HepG2 (cell line): ENCODE results near the gene NECTIN2. TPM values are rescaled to one million over a fixed set of nuclear protein-coding genes. Genes with fewer than 3 reads are reported as not detected.

Experiments
- CBX2 ChIP-seq, 2 experiments: fragments of 200-600 bp in 1 of 2; sonication (generic); formaldehyde crosslinking in 1 of 2; IDR thresholded peaks; 2 replicates each; pipeline versions ENCODE4 v1.7.0 to v1.8.1; 2018 to 2022; ENCODE audit warnings: low read depth in 2 of 2, low read length in 1 of 2, mild to moderate bottlenecking in 1 of 2, missing genetic modification reagents in 1 of 2
- GPN1 ChIP-seq: sonication (generic); formaldehyde crosslinking; IDR thresholded peaks from 2 replicates; pipeline ENCODE4 v1.5.1; 2020; ENCODE audit warnings: missing genetic modification reagents, borderline replicate concordance
- KAT8 ChIP-seq: IDR thresholded peaks from 2 replicates; pipeline ENCODE4 v1.6.1; 2016; ENCODE audit warnings: missing genetic modification reagents, missing compliant biosample characterization
- MIXL1 ChIP-seq: IDR thresholded peaks from 2 replicates; pipeline ENCODE4 v1.6.1; 2016
- NFATC3 ChIP-seq: sonication (generic); formaldehyde crosslinking; IDR thresholded peaks from 2 replicates; pipeline ENCODE4 v1.5.1; 2020; ENCODE audit warnings: mild to moderate bottlenecking, missing genetic modification reagents
- NFE2 ChIP-seq: sonication (generic); formaldehyde crosslinking; IDR thresholded peaks from 2 replicates; pipeline ENCODE4 v1.4.0; 2020; ENCODE audit warnings: missing genetic modification reagents
- NR1H2 ChIP-seq: sonication (generic); formaldehyde crosslinking; IDR thresholded peaks from 2 replicates; pipeline ENCODE4 v1.8.1; 2022; ENCODE audit warnings: low read depth, missing genetic modification reagents, borderline replicate concordance
- SAP130 ChIP-seq: IDR thresholded peaks from 2 replicates; pipeline ENCODE4 v1.6.1; 2016; ENCODE audit warnings: low read depth
- SMAD1 ChIP-seq: sonication (generic); formaldehyde crosslinking; IDR thresholded peaks from 2 replicates; pipeline ENCODE4 v1.4.0; 2020; ENCODE audit warnings: missing genetic modification reagents, low read depth, mild to moderate bottlenecking, borderline replicate concordance
- SP4 ChIP-seq: sonication (generic); formaldehyde crosslinking; IDR thresholded peaks from 2 replicates; pipeline ENCODE4 v1.8.1; 2023; ENCODE audit warnings: mild to moderate bottlenecking, missing genetic modification reagents
- TAF1 ChIP-seq: sonication (generic); formaldehyde crosslinking; IDR thresholded peaks from 2 replicates; pipeline ENCODE4 v1.4.0; 2020; ENCODE audit warnings: missing genetic modification reagents
- YY1 ChIP-seq: IDR thresholded peaks from 2 replicates; pipeline ENCODE4 v1.6.1; 2011; ENCODE audit warnings: low read length, low read depth, moderate library complexity, mild to moderate bottlenecking; ENCODE audit not compliant: insufficient read depth, insufficient replicate concordance
- ZBTB7A ChIP-seq: sonication (generic); formaldehyde crosslinking; IDR thresholded peaks from 2 replicates; pipeline ENCODE4 v1.8.0; 2022; ENCODE audit warnings: mild to moderate bottlenecking, missing genetic modification reagents
- ZFP36L1 ChIP-seq: sonication (generic); formaldehyde crosslinking; IDR thresholded peaks from 2 replicates; pipeline ENCODE4 v1.8.0; 2022; ENCODE audit warnings: mild to moderate bottlenecking, missing genetic modification reagents, moderate library complexity
- ZNF335 ChIP-seq: sonication (generic); formaldehyde crosslinking; IDR thresholded peaks from 2 replicates; pipeline ENCODE4 v1.4.0; 2020; ENCODE audit warnings: missing genetic modification reagents
- ZNF451 ChIP-seq: sonication (generic); formaldehyde crosslinking; IDR thresholded peaks from 2 replicates; pipeline ENCODE4 v1.5.0; 2020; ENCODE audit warnings: mild to moderate bottlenecking, missing genetic modification reagents
- ZNF556 ChIP-seq: sonication (generic); formaldehyde crosslinking; IDR thresholded peaks from 2 replicates; pipeline ENCODE4 v1.4.0; 2020; ENCODE audit warnings: mild to moderate bottlenecking, missing genetic modification reagents, borderline replicate concordance
- ZNF557 ChIP-seq: sonication (generic); formaldehyde crosslinking; IDR thresholded peaks from 2 replicates; pipeline ENCODE4 v1.4.0; 2020; ENCODE audit warnings: missing genetic modification reagents
- ZNF615 ChIP-seq: sonication (generic); formaldehyde crosslinking; IDR thresholded peaks from 2 replicates; pipeline ENCODE4 v1.5.0; 2020; ENCODE audit warnings: mild to moderate bottlenecking, missing genetic modification reagents, borderline replicate concordance
- ZNF749 ChIP-seq: sonication (generic); formaldehyde crosslinking; IDR thresholded peaks from 2 replicates; pipeline ENCODE4 v1.8.0; 2022; ENCODE audit warnings: mild to moderate bottlenecking, missing genetic modification reagents, moderate library complexity, borderline replicate concordance
- ZNF776 ChIP-seq: sonication (generic); formaldehyde crosslinking; IDR thresholded peaks from 2 replicates; pipeline ENCODE4 v1.4.0; 2020; ENCODE audit warnings: mild to moderate bottlenecking, missing genetic modification reagents
- ZNF792 ChIP-seq: IDR thresholded peaks from 2 replicates; pipeline ENCODE4 v1.6.1; 2016
- ZSCAN31 ChIP-seq: sonication (generic); formaldehyde crosslinking; IDR thresholded peaks from 2 replicates; pipeline ENCODE4 v1.5.0; 2020; ENCODE audit warnings: low read depth, mild to moderate bottlenecking, missing genetic modification reagents
- polyA plus RNA-seq, 8 experiments: library from polyadenylated mRNA; depleted of rRNA in 3 of 8; stranded (reverse) in 7 of 8; unstranded in 1 of 8; fragments of >200 nt; fragmentation: Illumina TruSeq in 4 of 8; extraction: Trizol in 4 of 8; gene quantifications; 2 replicates each; pipeline versions ENCODE4 v1.2.1 to v1.2.3, GENCODE V29; 2011 to 2016; ENCODE audit warnings: low read depth in 4 of 8, missing spikeins in 1 of 8, mixed read lengths in 1 of 8; ENCODE audit not compliant: insufficient read depth in 1 of 8
- total RNA-seq, 5 experiments: library from RNA; depleted of rRNA; stranded (reverse); fragments of >200 nt; fragmentation: Illumina TruSeq; extraction: Trizol; gene quantifications; 2 replicates each; pipeline ENCODE4 v1.2.3, GENCODE V29; 2016; ENCODE audit warnings: low read depth in 1 of 5
- TF ChIP-seq, protein P1 (sequence below): sonication (generic); formaldehyde crosslinking; IDR thresholded peaks from 2 replicates; pipeline ENCODE4 v1.4.0; 2020; ENCODE audit warnings: missing genetic modification reagents, mild to moderate bottlenecking, borderline replicate concordance
- TF ChIP-seq, protein P2 (sequence below): IDR thresholded peaks from 2 replicates; pipeline ENCODE4 v1.6.1; 2016; ENCODE audit warnings: control low read depth
- TF ChIP-seq, protein P3 (sequence below): sonication (generic); formaldehyde crosslinking; IDR thresholded peaks from 2 replicates; pipeline ENCODE4 v1.4.0; 2020; ENCODE audit warnings: missing genetic modification reagents

NECTIN2 gene
- total and polyA plus RNA-seq, 2 of the 13 experiments (the other 11 are each of a cell fraction or from before 2014, with no cell fraction given) = 75.4 to 114 TPM

DNA sequence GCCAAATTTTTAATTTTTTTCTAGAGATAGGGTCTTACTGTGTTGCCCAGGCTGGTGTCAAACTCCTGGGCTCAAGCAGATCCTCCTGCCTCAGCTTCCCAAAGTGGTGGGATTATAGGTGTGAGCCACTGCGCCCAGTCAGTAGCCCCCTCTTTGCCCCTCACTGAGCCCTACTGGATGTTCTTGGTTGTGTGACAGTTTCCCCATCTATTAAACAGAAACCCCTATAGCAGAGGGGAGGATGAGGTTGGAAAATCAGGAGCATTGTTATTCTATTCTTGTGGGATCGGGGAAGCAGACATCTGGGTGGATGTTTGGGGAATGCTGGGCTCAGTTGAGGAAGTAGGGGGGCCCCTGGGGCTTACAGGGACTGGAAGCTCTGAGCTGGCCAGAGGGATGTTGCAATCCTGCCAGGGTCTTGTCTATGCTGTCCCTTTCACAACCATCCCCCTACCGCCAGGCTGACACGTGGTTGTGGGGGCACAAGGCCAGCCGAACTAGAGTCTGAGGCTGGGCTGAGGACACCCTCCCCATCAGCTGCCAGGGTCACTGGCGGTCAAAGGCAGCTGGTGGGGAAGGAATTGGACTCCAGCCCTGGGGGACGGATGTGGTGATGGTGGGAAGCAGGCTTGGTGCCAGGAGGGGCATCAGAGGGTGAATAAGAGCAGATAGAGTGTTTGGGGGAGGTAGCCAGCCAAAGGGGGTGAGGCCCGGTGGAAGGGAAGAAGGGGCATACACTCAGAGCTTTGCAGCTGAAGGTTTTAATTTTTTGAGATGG lies 79.2 kb downstream of the NECTIN2 start (continued):
- TF ChIP-seq ZNF451 (CRISPR knock-in tag) = peak; percentile 91; the same call in 1 of the 2 replicates
- TF ChIP-seq, protein P1, sequence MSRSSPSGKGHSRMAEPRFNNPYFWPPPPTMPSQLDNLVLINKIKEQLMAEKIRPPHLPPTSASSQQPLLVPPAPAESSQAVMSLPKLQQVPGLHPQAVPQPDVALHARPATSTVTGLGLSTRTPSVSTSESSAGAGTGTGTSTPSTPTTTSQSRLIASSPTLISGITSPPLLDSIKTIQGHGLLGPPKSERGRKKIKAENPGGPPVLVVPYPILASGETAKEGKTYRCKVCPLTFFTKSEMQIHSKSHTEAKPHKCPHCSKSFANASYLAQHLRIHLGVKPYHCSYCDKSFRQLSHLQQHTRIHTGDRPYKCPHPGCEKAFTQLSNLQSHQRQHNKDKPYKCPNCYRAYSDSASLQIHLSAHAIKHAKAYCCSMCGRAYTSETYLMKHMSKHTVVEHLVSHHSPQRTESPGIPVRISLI (CRISPR knock-in tag) = peak; percentile 89
- TF ChIP-seq ZSCAN31 (CRISPR knock-in tag) = peak; percentile 88
- TF ChIP-seq ZFP36L1 (CRISPR knock-in tag) = peak; percentile 90; the same call in 1 of the 2 replicates
- peak; percentile 70; the same call in 1 of the 2 replicates for TF ChIP-seq ZNF335 (CRISPR knock-in tag)
- no peak for TF ChIP-seq GPN1 (CRISPR knock-in tag)
- peak; percentile 85 for TF ChIP-seq KAT8 (CRISPR knock-in tag)
- peak; percentile 87; the same call in 1 of the 2 replicates for TF ChIP-seq ZNF556 (CRISPR knock-in tag)
- no peak for TF ChIP-seq NFATC3
- TF ChIP-seq SP4 (CRISPR knock-in tag) = peak; percentile 48; the same call in 1 of the 2 replicates
- peak; percentile 100 for TF ChIP-seq NR1H2 (CRISPR knock-in tag)
- TF ChIP-seq ZNF792 (CRISPR knock-in tag) = peak; percentile 92
- TF ChIP-seq NFE2 (CRISPR knock-in tag) = no peak
- TF ChIP-seq YY1 = peak; percentile 44
- TF ChIP-seq ZBTB7A (CRISPR knock-in tag) = peak; percentile 100
- TF ChIP-seq ZNF776 (CRISPR knock-in tag) = peak; percentile 82; the same call in 1 of the 2 replicates
- TF ChIP-seq, protein P2, sequence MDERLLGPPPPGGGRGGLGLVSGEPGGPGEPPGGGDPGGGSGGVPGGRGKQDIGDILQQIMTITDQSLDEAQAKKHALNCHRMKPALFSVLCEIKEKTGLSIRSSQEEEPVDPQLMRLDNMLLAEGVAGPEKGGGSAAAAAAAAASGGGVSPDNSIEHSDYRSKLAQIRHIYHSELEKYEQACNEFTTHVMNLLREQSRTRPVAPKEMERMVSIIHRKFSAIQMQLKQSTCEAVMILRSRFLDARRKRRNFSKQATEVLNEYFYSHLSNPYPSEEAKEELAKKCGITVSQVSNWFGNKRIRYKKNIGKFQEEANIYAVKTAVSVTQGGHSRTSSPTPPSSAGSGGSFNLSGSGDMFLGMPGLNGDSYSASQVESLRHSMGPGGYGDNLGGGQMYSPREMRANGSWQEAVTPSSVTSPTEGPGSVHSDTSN (CRISPR knock-in tag) = peak; percentile 57; the same call in 1 of the 2 replicates
- TF ChIP-seq, protein P3, sequence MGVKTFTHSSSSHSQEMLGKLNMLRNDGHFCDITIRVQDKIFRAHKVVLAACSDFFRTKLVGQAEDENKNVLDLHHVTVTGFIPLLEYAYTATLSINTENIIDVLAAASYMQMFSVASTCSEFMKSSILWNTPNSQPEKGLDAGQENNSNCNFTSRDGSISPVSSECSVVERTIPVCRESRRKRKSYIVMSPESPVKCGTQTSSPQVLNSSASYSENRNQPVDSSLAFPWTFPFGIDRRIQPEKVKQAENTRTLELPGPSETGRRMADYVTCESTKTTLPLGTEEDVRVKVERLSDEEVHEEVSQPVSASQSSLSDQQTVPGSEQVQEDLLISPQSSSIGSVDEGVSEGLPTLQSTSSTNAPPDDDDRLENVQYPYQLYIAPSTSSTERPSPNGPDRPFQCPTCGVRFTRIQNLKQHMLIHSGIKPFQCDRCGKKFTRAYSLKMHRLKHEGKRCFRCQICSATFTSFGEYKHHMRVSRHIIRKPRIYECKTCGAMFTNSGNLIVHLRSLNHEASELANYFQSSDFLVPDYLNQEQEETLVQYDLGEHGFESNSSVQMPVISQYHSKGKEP = peak; percentile 46; the same call in 1 of the 2 replicates
- peak; percentile 52; the same call in 1 of the 2 replicates for TF ChIP-seq TAF1
- TF ChIP-seq CBX2 (IDR thresholded peaks at IDR 0.05; ENCODE audit: low read depth, low read length) = no peak
- TF ChIP-seq CBX2 (CRISPR knock-in tag; IDR thresholded peaks at IDR 0.05; ENCODE audit: low read depth) = no peak
- TF ChIP-seq ZNF749 = no peak
- 0 out of 2 replicates have a peak, but pooled peaks have one; percentile 78 for TF ChIP-seq ZNF557 (CRISPR knock-in tag)
- TF ChIP-seq ZNF615 (CRISPR knock-in tag) = no peak
- peak; percentile 97 for TF ChIP-seq SAP130
- TF ChIP-seq MIXL1 = peak; percentile 83
- no peak for TF ChIP-seq SMAD1 (CRISPR knock-in tag)
